Esophagus muscularis mucosa (tissue), 4 donors: ENCODE data around the gene CNNM4.

Source experiments
- EP300 ChIP-seq: sonication (generic); formaldehyde crosslinking; IDR thresholded peaks from one replicate; pipeline ENCODE4 v1.6.1; 2017; ENCODE audit warnings: antibody characterized with exemption
- POLR2A ChIP-seq: fragments of 450-650 bp; IDR thresholded peaks from one replicate; pipeline ENCODE4 v1.6.1; 2017; ENCODE audit warnings: antibody characterized with exemption, moderate library complexity, mild to moderate bottlenecking, low read depth
- POLR2AphosphoS5 ChIP-seq, 2 donors: sonication (generic); formaldehyde crosslinking; IDR thresholded peaks; one replicate each; pipeline ENCODE4 v1.6.1; 2017; ENCODE audit warnings: antibody characterized with exemption in 2 of 2
- TF ChIP-seq, protein P1 (sequence below), 3 experiments: fragments of 200-600 bp in 2 of 3; fragments of 450-650 bp in 1 of 3; sonication (generic) in 2 of 3; IDR thresholded peaks; one replicate each; pipeline ENCODE4 v1.5.1; 2017 to 2019; ENCODE audit warnings: antibody characterized with exemption in 3 of 3, mild to moderate bottlenecking in 2 of 3, moderate library complexity in 1 of 3

DNA sequence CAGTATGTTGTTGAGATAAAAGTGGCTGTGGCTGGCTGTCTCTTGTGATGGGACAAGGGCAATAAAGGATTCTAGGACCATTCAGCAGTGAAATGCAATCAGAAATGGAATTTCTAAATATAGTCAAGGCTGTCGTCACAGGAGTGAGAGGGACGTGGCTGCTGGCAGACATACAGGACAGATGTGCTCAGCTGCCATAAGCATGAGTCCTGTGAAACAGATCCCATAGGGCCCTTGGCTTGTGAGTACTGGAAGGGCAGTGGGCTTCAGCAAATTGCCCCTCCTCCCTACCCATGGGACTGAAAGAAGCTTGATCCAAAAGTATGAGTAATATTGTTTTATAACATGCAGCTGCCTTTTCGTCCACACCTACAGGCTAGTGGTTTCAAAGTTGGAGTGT lies 51.2 kb downstream of the CNNM4 start:
- TF ChIP-seq, protein P1, sequence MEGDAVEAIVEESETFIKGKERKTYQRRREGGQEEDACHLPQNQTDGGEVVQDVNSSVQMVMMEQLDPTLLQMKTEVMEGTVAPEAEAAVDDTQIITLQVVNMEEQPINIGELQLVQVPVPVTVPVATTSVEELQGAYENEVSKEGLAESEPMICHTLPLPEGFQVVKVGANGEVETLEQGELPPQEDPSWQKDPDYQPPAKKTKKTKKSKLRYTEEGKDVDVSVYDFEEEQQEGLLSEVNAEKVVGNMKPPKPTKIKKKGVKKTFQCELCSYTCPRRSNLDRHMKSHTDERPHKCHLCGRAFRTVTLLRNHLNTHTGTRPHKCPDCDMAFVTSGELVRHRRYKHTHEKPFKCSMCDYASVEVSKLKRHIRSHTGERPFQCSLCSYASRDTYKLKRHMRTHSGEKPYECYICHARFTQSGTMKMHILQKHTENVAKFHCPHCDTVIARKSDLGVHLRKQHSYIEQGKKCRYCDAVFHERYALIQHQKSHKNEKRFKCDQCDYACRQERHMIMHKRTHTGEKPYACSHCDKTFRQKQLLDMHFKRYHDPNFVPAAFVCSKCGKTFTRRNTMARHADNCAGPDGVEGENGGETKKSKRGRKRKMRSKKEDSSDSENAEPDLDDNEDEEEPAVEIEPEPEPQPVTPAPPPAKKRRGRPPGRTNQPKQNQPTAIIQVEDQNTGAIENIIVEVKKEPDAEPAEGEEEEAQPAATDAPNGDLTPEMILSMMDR (IDR thresholded peaks at IDR 0.05) = no peak
- TF ChIP-seq EP300 (no peak), POLR2AphosphoS5 (IDR thresholded peaks at IDR 0.05) (peak; percentile 47 to 63), POLR2A (no peak)
